Karpas-422 (cell line): ENCODE data around the gene PLXNA4. TPM values are rescaled to one million over a fixed set of nuclear protein-coding genes. Genes with fewer than 3 reads are reported as not detected.
A peak's percentile ranks its signal among the peaks of the same experiment; 100 is the strongest.

Source experiments
- DNase-seq: peaks from one replicate; pipeline ENCODE4 v3.0.0-alpha.2; 2015
- H2AFZ ChIP-seq: fragments of 200-600 bp; sonication (generic); 2 replicates; pipeline ENCODE4 v1.6.1; 2014; ENCODE audit warnings: antibody characterized with exemption, low read length, mixed read lengths
- H3K27ac ChIP-seq: fragments of 200-600 bp; sonication (generic); 2 replicates; pipeline ENCODE4 v1.5.1; 2014; ENCODE audit warnings: mild to moderate bottlenecking, low read length, moderate library complexity
- H3K27me3 ChIP-seq: fragments of 200-600 bp; sonication (generic); 2 replicates; pipeline ENCODE4 v1.6.1; 2014; ENCODE audit warnings: low read length, mixed read lengths
- H3K36me3 ChIP-seq: fragments of 200-600 bp; sonication (generic); 2 replicates; pipeline ENCODE4 v1.6.1; 2014; ENCODE audit warnings: low read length, mixed read lengths; ENCODE audit not compliant: insufficient read depth
- H3K4me1 ChIP-seq: fragments of 200-600 bp; sonication (generic); 2 replicates; pipeline ENCODE4 v1.6.1; 2014; ENCODE audit warnings: mild to moderate bottlenecking, low read length, mixed read lengths
- H3K4me2 ChIP-seq: fragments of 200-600 bp; sonication (generic); 2 replicates; pipeline ENCODE4 v1.6.1; 2014; ENCODE audit warnings: low read length, low read depth, mild to moderate bottlenecking; ENCODE audit not compliant: poor library complexity, severe bottlenecking
- H3K4me3 ChIP-seq: fragments of 200-600 bp; sonication (generic); 2 replicates; pipeline ENCODE4 v1.5.1; 2014; ENCODE audit warnings: mild to moderate bottlenecking, antibody characterized with exemption, low read length, mixed read lengths
- H3K79me2 ChIP-seq: fragments of 200-600 bp; sonication (generic); 2 replicates; pipeline ENCODE4 v1.6.1; 2014; ENCODE audit warnings: mild to moderate bottlenecking, low read length, mixed read lengths
- H3K9ac ChIP-seq: fragments of 200-600 bp; sonication (generic); 2 replicates; pipeline ENCODE4 v1.6.0; 2014; ENCODE audit warnings: low read length
- H3K9me2 ChIP-seq: fragments of 200-600 bp; sonication (generic), shearing (Covaris generic); replicated peaks from 2 replicates; pipeline ENCODE4 v1.6.0; 2014; ENCODE audit warnings: mild to moderate bottlenecking, low read length, moderate library complexity; ENCODE audit not compliant: insufficient read depth
- H3K9me3 ChIP-seq: fragments of 300-700, 200-600 bp; sonication (generic); 2 replicates; pipeline ENCODE4 v1.6.1; 2014; ENCODE audit warnings: low read length, mixed read lengths
- H4K20me1 ChIP-seq: fragments of 200-600 bp; sonication (generic); 2 replicates; pipeline ENCODE4 v1.6.1; 2014; ENCODE audit warnings: mild to moderate bottlenecking, antibody characterized with exemption, low read length, low read depth; ENCODE audit not compliant: insufficient read depth
- total RNA-seq: library from RNA; depleted of rRNA; stranded (reverse); fragments of >200 nt; shearing (Covaris generic); gene quantifications from 2 replicates; pipeline ENCODE4 v1.2.3, GENCODE V29; 2014; ENCODE audit warnings: low replicate concordance

The PLXNA4 gene
- total RNA-seq, 1 experiment from 2014 or later: 0.48 TPM

GRCh38 chr7:132349075-132349474 lies 227.2 kb downstream of the PLXNA4 start:
- Histone ChIP-seq H3K27ac (no peak overlapping the region), H3K4me2 (no peak overlapping the region), H3K9me2 (no peaks in the 10 kb centered on the region), H3K27me3 (no peaks in the 10 kb centered on the region), H3K36me3 (no peaks in the 10 kb centered on the region), H3K9me3 (no peaks in the 10 kb centered on the region), H3K4me1 (no peaks in the 10 kb centered on the region), H2AFZ (no peak overlapping the region), H3K9ac (no peak overlapping the region), H4K20me1 (no peaks in the 10 kb centered on the region), H3K4me3 (no peak overlapping the region), H3K79me2 (no peaks in the 10 kb centered on the region)
- peak; percentile 16 for DNase-seq

- no peak overlapping the region for H3K4me3 ChIP-seq
- H3K27me3 ChIP-seq: no peaks in the 10 kb centered on the region
- no peaks in the 10 kb centered on the region for H3K4me1 ChIP-seq
- H3K27ac ChIP-seq: no peak overlapping the region
- H3K9ac ChIP-seq: no peak overlapping the region
- no peaks in the 10 kb centered on the region for H3K36me3 ChIP-seq
- DNase-seq: peak; percentile 15
- H3K9me2 ChIP-seq: no peaks in the 10 kb centered on the region
- no peak overlapping the region for H3K4me2 ChIP-seq
- H3K9me3 ChIP-seq: no peaks in the 10 kb centered on the region
- H2AFZ ChIP-seq: no peak overlapping the region
- H3K79me2 ChIP-seq: no peaks in the 10 kb centered on the region
- H4K20me1 ChIP-seq: no peaks in the 10 kb centered on the region
Measured at GRCh38 chr7:132348341-132348740, 227.9 kb downstream of the PLXNA4 start.

GRCh38 chr7:132347858-132348257 lies 228.4 kb downstream of the PLXNA4 start:
- Histone ChIP-seq H3K27ac (no peak overlapping the region), H4K20me1 (no peaks in the 10 kb centered on the region), H3K79me2 (no peaks in the 10 kb centered on the region), H3K27me3 (no peaks in the 10 kb centered on the region), H3K9me2 (no peaks in the 10 kb centered on the region), H3K36me3 (no peaks in the 10 kb centered on the region), H2AFZ (no peak overlapping the region), H3K9ac (no peak overlapping the region), H3K4me2 (no peak overlapping the region), H3K9me3 (no peaks in the 10 kb centered on the region), H3K4me1 (no peaks in the 10 kb centered on the region), H3K4me3 (no peak overlapping the region)
- peak; percentile 20 for DNase-seq

GRCh38 chr7:132347123-132347522 lies 229.1 kb downstream of the PLXNA4 start:
- H3K79me2 ChIP-seq: no peaks in the 10 kb centered on the region
- peak; percentile 21 for DNase-seq
- no peak overlapping the region for H3K4me2 ChIP-seq
- H3K27me3 ChIP-seq: no peaks in the 10 kb centered on the region
- H3K9ac ChIP-seq: no peak overlapping the region
- no peaks in the 10 kb centered on the region for H3K9me2 ChIP-seq
- H3K27ac ChIP-seq: no peak overlapping the region
- no peaks in the 10 kb centered on the region for H3K36me3 ChIP-seq
- H3K4me3 ChIP-seq: no peak overlapping the region
- H4K20me1 ChIP-seq: no peaks in the 10 kb centered on the region
- no peaks in the 10 kb centered on the region for H3K9me3 ChIP-seq
- no peaks in the 10 kb centered on the region for H3K4me1 ChIP-seq
- H2AFZ ChIP-seq: no peak overlapping the region

GRCh38 chr7:132345543-132346129 lies 230.6 kb downstream of the PLXNA4 start:
- no peaks in the 10 kb centered on the region for H4K20me1 ChIP-seq
- H3K9ac ChIP-seq: no peak overlapping the region

GRCh38 chr7:132345030-132345429 lies 231.2 kb downstream of the PLXNA4 start:
- Histone ChIP-seq H2AFZ (no peak overlapping the region), H4K20me1 (no peaks in the 10 kb centered on the region), H3K79me2 (no peaks in the 10 kb centered on the region), H3K9me2 (no peaks in the 10 kb centered on the region), H3K36me3 (no peaks in the 10 kb centered on the region), H3K4me2 (no peak overlapping the region), H3K9ac (no peak overlapping the region), H3K4me1 (no peaks in the 10 kb centered on the region), H3K9me3 (no peaks in the 10 kb centered on the region), H3K27ac (no peak overlapping the region), H3K4me3 (no peak overlapping the region), H3K27me3 (no peaks in the 10 kb centered on the region)
- DNase-seq: no peak

More at GRCh38 chr7:132345543-132346129, 230.6 kb downstream of the PLXNA4 start:
- H3K27ac ChIP-seq: no peak overlapping the region
- no peaks in the 10 kb centered on the region for H3K36me3 ChIP-seq
- no peak for DNase-seq
- no peak overlapping the region for H3K4me2 ChIP-seq
- H3K4me1 ChIP-seq: no peaks in the 10 kb centered on the region
- H2AFZ ChIP-seq: no peak overlapping the region
- H3K9me3 ChIP-seq: no peaks in the 10 kb centered on the region
- H3K4me3 ChIP-seq: no peak overlapping the region
- H3K9me2 ChIP-seq: no peaks in the 10 kb centered on the region
- no peaks in the 10 kb centered on the region for H3K27me3 ChIP-seq
- H3K79me2 ChIP-seq: no peaks in the 10 kb centered on the region

GRCh38 chr7:132343199-132343598 lies 233.1 kb downstream of the PLXNA4 start:
- Histone ChIP-seq H3K4me3 (no peak overlapping the region), H3K9ac (no peak overlapping the region), H3K9me2 (no peaks in the 10 kb centered on the region), H3K4me1 (no peaks in the 10 kb centered on the region), H3K36me3 (no peaks in the 10 kb centered on the region), H3K9me3 (no peaks in the 10 kb centered on the region), H3K27ac (no peak overlapping the region), H2AFZ (no peak overlapping the region), H3K27me3 (no peaks in the 10 kb centered on the region), H4K20me1 (no peaks in the 10 kb centered on the region), H3K79me2 (no peaks in the 10 kb centered on the region), H3K4me2 (no peak overlapping the region)
- no peak for DNase-seq

- no peaks in the 10 kb centered on the region for H3K4me1 ChIP-seq
- no peaks in the 10 kb centered on the region for H4K20me1 ChIP-seq
- no peaks in the 10 kb centered on the region for H3K9me3 ChIP-seq
- H3K4me2 ChIP-seq: no peak overlapping the region
- no peaks in the 10 kb centered on the region for H3K79me2 ChIP-seq
- no peaks in the 10 kb centered on the region for H3K9me2 ChIP-seq
- no peak overlapping the region for H3K4me3 ChIP-seq
- H3K27ac ChIP-seq: no peak overlapping the region
- DNase-seq: no peak
- no peaks in the 10 kb centered on the region for H3K36me3 ChIP-seq
- H2AFZ ChIP-seq: no peak overlapping the region
- no peaks in the 10 kb centered on the region for H3K27me3 ChIP-seq
- no peak overlapping the region for H3K9ac ChIP-seq
Measured at GRCh38 chr7:132337450-132338080, 238.7 kb downstream of the PLXNA4 start.
